Germinal center (tissue), 1 donor: ENCODE measurements around the gene ZNF22.
"Not testable (repeated sequence)": the region's sequence is repeated elsewhere in the genome, so short reads cannot be mapped to it uniquely, and the experiment has no call there.

ENCODE experiments used
- DNase-seq: peaks from one replicate; pipeline ENCODE4 v3.0.0; 2012; ENCODE audit warnings: mixed read lengths, low spot score

The ZNF22 gene

GRCh38 chr10:44991571-44991970 is 9.2 kb upstream of the ZNF22 start:
- DNase-seq: no peak

DNA sequence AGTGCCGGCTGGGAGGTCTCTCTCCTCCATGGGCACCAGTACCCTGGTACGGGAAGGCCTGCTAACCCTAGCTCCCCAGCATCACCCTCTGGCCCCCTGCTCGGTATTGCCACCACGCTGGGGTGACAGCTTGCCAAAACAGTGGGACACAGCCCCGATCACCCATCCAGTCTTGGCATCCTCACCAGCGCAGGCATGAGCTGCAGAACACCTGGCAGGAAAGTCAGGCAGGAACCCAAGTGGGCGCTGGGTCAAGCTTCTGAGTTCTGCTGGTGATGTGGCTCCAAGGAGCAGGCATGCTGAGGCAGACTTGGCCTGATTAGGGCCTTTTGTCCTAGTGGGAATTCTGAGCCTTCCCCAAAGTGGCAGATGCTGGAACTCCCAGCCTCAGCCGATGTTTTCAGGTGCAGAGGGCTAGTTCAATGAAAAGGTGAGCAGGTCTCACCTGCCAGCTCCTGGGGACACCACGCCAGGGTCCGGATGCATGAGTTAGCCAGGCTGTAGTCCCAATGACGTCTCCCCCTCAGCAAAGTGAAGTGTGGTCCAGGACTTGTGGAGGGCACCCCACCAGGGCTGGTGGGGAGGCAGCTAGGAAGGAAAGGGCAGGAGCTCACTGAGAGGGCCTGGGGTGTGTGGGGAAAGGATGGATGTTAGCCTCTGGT is 8.5 kb upstream of the ZNF22 start:
- no peak for DNase-seq

DNA sequence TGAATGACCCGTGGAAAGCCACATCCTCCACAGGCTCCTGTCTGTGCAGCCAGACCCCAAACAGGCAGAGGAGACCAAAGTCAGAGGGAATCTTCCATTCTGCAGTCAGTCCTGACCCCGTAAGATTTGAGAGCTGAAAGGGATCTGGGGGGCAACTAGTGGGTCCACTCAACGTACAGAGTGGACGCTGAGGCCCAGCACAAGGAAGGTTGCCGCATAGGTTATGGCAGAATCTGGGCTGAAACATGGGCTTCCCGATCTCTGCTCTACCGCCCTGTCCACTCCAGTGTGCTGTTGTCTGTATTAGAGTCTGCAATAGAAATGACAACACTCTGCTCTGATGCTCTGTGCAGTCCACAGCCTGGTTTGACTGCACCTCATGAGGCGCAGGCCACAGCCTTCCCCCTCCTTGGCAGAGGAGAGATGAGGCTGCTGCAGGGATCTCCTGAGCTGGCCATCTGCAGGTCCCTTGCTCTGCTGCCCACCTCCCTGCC is 7.9 kb upstream of the ZNF22 start:
- DNase-seq: no peak

GRCh38 chr10:44993226-44993921 is 7.3 kb upstream of the ZNF22 start:
- DNase-seq: no peak

- no peak for DNase-seq
Measured at GRCh38 chr10:44993922-44994751, 6.6 kb upstream of the ZNF22 start.

GRCh38 chr10:44994752-44995530 is 5.8 kb upstream of the ZNF22 start:
- DNase-seq: no peak

DNA sequence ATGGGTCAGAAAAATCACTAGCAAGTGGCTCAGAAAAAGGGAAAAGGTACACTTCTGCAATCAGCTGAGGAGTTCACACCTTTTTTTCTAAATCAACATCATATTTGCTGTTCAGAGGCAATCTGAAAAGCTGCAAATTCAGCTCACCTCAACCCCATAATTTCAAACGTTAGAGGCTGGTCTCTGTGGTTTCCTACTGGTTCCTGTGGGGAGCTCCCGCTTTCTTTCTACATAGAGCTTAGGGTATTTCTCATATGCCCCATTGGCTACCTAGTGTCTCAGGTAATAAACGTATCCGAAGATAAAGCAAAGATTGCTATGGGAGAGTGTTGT is 5.2 kb upstream of the ZNF22 start:
- DNase-seq: no peak

- DNase-seq: no peak
Measured at GRCh38 chr10:44995914-44996669, 4.6 kb upstream of the ZNF22 start.

GRCh38 chr10:44997105-44997748 is 3.5 kb upstream of the ZNF22 start:
- no peak for DNase-seq

DNA sequence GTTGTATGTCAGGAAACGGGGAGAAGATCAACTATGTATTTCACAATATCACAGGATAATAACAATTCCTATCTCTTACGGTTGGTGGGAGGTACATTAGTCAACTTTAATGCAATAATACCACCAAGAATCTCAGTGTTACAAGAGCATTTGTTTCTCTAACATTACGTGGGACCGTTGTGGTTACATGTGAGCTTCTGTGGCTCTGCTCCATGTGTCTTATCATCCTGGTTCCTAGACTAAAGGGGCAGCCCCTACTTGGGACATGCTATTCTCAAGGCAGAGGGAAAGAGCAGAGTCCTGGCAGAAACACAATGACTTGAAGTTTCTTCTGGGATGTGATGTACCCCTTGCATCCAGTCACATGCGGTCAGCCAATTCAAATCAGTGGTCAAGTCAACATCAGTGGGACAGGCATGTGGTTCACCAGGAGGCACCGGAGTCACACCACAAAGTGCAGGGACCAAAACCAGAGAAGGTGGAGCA is 2.5 kb upstream of the ZNF22 start:
- no peak for DNase-seq

DNA sequence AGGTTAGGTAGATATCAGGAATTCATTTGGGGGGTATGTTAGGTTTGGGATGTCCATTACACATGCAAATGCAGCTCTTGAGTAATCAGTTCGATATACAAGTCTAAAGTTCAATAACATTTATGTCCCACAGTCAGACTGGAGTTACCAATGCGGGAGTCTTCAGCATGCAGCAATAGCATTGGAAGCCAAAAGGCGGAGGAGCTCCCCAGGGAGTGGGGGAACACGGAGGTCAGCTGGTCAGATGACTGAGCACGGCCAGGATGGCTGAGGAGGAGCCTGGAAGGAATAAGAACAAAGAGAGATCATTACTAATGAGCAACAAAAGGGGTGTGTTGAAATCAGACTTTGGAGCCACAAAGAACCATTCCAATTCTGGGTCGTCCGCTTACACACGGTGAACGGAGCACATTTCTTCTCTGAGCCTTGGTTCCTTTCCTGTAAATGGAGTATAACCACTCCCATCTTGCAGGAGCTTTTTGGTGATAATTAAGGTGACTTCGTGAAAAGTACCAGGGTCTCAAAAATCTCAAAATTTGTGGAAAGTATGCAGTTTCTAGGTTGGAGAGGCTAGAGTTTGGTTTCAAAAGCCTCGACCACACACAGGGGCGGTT is 478 bp upstream of the ZNF22 start:
- no peak for DNase-seq

DNA sequence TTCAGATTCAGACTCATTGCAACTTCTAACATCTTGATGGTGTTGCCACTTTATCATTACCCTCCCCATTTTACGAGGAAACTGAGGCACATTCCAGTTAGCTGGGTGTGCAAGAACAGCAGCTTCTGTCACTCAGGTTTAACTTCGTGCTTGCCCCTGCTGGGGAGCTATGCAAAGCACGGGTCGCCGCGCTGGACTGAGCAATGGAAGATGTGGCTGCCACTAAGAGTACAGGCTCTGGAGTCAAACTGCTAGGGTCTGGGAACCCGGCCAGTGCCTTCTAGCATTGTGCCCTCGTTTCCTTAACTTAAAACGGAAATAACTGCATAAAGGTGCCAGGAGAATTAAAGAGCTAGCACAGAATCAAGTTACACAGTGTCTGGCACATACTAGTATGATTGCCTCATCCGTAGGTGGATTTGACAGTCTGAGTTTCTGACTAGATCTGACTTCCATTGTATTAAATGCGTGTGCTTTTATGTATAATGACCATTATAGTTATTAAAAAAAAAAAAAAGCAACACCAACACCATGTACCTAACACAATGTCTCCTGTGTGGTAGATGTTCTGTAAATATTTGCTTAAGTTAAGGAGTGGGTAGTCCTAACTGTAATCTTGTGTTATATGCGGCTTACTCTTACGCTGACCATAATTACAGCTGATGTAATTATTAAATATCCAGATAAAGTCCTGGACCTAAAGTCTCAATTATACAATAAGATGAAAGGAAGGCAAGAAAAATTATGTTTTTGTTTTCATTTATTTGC is 842 bp downstream of the ZNF22 start:
- peak; percentile 58 for DNase-seq

DNA sequence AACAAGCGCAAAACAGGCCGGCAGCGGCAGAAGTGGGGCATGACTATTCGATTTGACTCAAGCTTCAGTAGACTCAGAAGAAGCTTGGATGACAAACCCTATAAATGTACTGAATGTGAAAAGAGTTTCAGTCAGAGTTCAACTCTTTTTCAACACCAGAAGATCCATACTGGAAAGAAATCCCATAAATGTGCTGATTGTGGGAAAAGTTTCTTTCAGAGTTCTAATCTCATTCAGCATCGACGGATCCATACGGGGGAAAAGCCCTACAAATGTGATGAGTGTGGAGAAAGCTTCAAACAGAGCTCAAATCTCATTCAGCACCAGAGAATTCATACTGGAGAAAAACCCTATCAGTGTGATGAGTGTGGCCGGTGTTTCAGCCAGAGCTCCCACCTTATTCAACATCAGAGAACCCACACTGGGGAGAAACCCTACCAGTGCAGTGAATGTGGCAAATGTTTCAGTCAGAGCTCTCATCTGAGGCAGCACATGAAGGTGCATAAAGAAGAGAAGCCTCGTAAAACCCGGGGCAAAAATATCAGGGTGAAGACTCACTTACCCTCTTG is 2.8 kb downstream of the ZNF22 start:
- no peak for DNase-seq

- DNase-seq: no peak
Measured at GRCh38 chr10:45004661-45005060, 3.9 kb downstream of the ZNF22 start.

DNA sequence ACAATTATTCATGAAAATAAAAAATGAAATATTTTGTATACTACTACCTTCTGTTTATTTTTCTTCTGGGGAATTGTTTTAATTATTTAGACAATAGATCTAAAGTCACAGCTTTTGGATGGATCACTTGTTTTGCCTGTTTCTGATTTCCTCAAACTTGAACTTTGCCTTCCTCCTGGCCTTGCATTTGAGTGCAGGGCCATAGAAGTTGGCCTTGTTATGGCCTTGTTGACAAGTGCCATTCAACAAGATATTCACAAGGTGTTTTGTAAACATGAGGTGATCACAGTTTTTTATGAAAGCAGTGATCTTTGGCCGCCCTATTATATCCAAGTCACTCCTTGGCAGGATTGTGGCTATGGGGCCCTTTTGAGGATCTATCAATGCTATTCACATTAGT is 4.6 kb downstream of the ZNF22 start:
- DNase-seq: no peak

DNA sequence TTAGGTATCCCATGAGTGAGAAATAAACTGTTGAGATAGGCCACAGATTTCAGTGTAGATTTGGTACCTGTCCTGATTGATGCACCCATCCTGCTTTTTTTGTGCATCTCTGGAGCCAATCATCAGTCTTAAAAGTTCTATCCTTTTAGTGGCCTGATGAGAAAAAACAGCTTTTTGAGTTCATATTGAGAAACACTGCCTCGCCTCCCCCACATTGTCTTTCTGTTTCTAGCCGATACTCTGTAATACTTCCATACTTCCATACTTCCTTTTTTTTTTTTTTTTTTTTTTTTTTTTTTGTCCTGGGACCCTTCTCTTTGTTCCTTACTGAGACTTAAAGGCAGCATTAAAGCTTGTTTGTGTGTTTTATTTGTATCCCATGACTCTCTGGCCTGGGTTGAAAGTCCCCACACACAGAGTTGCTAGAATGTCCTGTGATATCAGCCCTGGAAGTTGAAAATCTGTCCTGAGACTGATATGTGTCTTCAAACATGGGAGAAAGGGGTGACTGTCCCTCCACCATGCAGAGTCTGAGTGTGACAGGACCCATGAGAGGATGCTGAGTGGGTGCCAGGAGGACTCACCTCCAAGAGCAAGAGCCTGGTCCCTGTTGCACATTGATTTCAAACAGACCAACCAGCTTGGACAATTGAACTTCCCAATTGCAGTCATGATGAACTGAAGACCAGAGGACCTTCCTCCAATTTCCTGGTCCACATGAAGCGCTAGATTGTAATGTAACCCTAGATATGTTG is 5.7 kb downstream of the ZNF22 start:
- DNase-seq: no peak

DNA sequence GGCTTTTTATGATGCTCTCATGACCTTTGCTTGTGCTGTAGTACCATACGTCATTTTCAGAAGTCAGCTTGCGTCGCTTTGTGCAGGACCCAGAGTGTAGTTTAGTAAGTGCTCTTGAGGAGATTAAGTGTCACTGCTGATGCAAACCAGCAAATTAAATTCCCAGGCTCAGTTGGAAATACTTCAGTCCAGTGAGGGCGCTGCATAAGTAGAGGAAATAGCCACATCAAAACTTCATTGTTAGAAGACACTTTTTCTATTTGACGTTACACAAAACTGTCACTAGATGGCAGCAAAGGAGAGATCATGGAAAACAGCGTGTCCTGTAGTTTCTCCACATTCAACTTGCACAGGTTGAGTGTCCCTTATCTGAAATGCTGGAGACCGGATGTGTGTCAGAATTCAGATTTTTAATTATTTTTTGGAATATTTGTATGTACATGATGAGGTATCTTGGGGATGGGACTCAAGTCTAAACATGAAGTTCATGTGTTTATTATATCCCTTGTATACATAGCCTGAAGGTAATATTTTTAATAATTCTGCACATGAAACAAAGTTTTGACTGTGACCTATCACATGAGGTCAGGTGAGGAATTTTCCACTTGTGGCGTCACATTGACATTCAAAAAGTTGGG is 7.9 kb downstream of the ZNF22 start:
- DNase-seq: peak; percentile 59

GRCh38 chr10:45014557-45014956 is 13.8 kb downstream of the ZNF22 start:
- not testable (repeated sequence) for DNase-seq
